ENCODE measurements around the gene PEF1. TPM values are rescaled to one million over a fixed set of nuclear protein-coding genes. Genes with fewer than 3 reads are reported as not detected.

The PEF1 gene
- total RNA-seq, 4 donors from 2014 or later = 101 to 124 (median 115) TPM

- no peak for TF ChIP-seq CTCF (IDR thresholded peaks at IDR 0.05)
- no peak for TF ChIP-seq POLR2A (IDR thresholded peaks at IDR 0.05)
- H3K4me3 ChIP-seq (ENCODE audit: low read depth, poor library complexity, severe bottlenecking) = no peak overlapping the region
- WGBS, 2 donors = 87 to 92% methylated on average over 16 to 19 of the region's 20 CpGs
- peak in 1 of 2 donors; percentile 68 for DNase-seq (ENCODE audit: low spot score in 2 of 2)
- intact Hi-C loops (cut with DNase I; ENCODE audit: low total_unique reads) = no loop called here
Measured at GRCh38 chr1:31620631-31621497, 23.8 kb downstream of the PEF1 start.

- TF ChIP-seq POLR2A (IDR thresholded peaks at IDR 0.05) (no peak), CTCF (IDR thresholded peaks at IDR 0.05) (no peak)
- H3K4me3 ChIP-seq (ENCODE audit: low read depth, poor library complexity, severe bottlenecking) = no peak overlapping the region
- WGBS, 2 donors = 72 to 82% methylated on average over 15 to 23 of the region's 23 CpGs
- DNase-seq (ENCODE audit: low spot score in 2 of 2) = peak in 1 of 2 donors; percentile 80
- intact Hi-C loops (cut with DNase I; ENCODE audit: low total_unique reads) = no loop called here
Measured at GRCh38 chr1:31618916-31619846, 25.5 kb downstream of the PEF1 start.

- WGBS, 2 donors = 12 to 23% methylated on average over 33 to 55 of the region's 56 CpGs
- intact Hi-C loops (cut with DNase I; ENCODE audit: low total_unique reads) = no loop called here
- DNase-seq (ENCODE audit: low spot score in 2 of 2) = peak in 1 of 2 donors; percentile 84
Measured at GRCh38 chr1:31617916-31618746, 26.5 kb downstream of the PEF1 start.

GRCh38 chr1:31617218-31617915 lies 27.3 kb downstream of the PEF1 start, which contains the start of gene HCRTR1:
HCRTR1 (plus strand) TSS chr1:31617689; CDS start chr1:31619193, 1,504 bp downstream.
- WGBS, 2 donors = 7 to 19% methylated on average over 20 to 38 of the region's 48 CpGs
- no peak within 1 kb of the TSS for H3K4me3 ChIP-seq (ENCODE audit: low read depth, poor library complexity, severe bottlenecking)
- DNase-seq (ENCODE audit: low spot score in 2 of 2) = peak in 1 of 2 donors; percentile 75
- TF ChIP-seq POLR2A (IDR thresholded peaks at IDR 0.05) (no peak), CTCF (IDR thresholded peaks at IDR 0.05) (no peak)
- intact Hi-C loops (cut with DNase I; ENCODE audit: low total_unique reads) = no loop called here

More at GRCh38 chr1:31617916-31618746, 26.5 kb downstream of the PEF1 start:
- H3K4me3 ChIP-seq (ENCODE audit: low read depth, poor library complexity, severe bottlenecking) = no peak overlapping the region
- no peak for TF ChIP-seq POLR2A (IDR thresholded peaks at IDR 0.05)
- TF ChIP-seq CTCF (IDR thresholded peaks at IDR 0.05) = no peak
